Kidney epithelial cell (primary cell): ENCODE results near the gene WSCD1. TPM values are rescaled to one million over a fixed set of nuclear protein-coding genes. Genes with fewer than 3 reads are reported as not detected.
A peak's percentile ranks its signal among the peaks of the same experiment; 100 is the strongest.

ENCODE experiments used
- DNase-seq: peaks from one replicate; pipeline ENCODE4 v3.0.0-alpha.2; 2010; ENCODE audit warnings: low read depth
- H3K27me3 ChIP-seq: 2 replicates; pipeline ENCODE4 v1.6.0; 2011; ENCODE audit warnings: low read length; ENCODE audit not compliant: control insufficient read depth, insufficient read depth
- H3K36me3 ChIP-seq: 2 replicates; pipeline ENCODE4 v1.5.1; 2011; ENCODE audit warnings: low read length; ENCODE audit not compliant: control insufficient read depth, insufficient read depth
- H3K4me3 ChIP-seq: 2 replicates; pipeline ENCODE4 v1.5.1; 2011; ENCODE audit warnings: low read depth, mild to moderate bottlenecking, control low read depth, low read length
- CTCF ChIP-seq: IDR thresholded peaks from 2 replicates; pipeline ENCODE4 v1.5.1; 2011; ENCODE audit warnings: mild to moderate bottlenecking, moderate library complexity, low read length, control low read depth, inconsistent platforms; ENCODE audit not compliant: insufficient read depth, poor library complexity, severe bottlenecking
- total RNA-seq: library from RNA; depleted of rRNA; stranded (reverse); fragments of >200 nt; gene quantifications from 2 replicates; pipeline ENCODE4 v1.2.3, GENCODE V29; 2015

WSCD1 gene
- total RNA-seq, 1 donor from 2014 or later = 21.4 TPM

GRCh38 chr17:6107791-6108190 lies 37.6 kb downstream of the WSCD1 start:
- DNase-seq = no peak
- no peaks in the 10 kb centered on the region for H3K27me3 ChIP-seq
- no peak for TF ChIP-seq CTCF
- no peaks in the 10 kb centered on the region for H3K36me3 ChIP-seq
- H3K4me3 ChIP-seq = no peak overlapping the region

DNA sequence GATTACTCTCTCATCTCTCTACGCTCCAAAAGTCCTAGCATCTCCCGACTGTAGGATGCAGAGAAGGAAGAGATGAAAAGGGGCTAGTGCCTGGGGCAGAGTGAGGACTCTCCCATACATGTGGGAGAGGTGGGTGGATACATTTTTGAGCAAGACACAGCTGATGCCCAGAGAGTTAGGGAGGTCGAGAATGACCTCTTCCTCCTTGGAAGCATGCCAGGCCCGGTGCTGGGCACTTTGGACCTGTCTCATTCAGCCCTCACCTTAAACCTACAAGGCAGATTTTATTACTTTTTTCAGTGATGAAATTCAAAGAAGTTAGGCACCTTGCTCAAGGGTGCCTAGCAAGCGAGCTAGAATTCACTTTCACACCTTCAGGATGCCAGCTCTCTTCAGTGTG lies 38.2 kb downstream of the WSCD1 start:
- H3K27me3 ChIP-seq = no peaks in the 10 kb centered on the region
- H3K36me3 ChIP-seq = no peaks in the 10 kb centered on the region
- DNase-seq = no peak
- TF ChIP-seq CTCF = no peak
- no peak overlapping the region for H3K4me3 ChIP-seq

DNA sequence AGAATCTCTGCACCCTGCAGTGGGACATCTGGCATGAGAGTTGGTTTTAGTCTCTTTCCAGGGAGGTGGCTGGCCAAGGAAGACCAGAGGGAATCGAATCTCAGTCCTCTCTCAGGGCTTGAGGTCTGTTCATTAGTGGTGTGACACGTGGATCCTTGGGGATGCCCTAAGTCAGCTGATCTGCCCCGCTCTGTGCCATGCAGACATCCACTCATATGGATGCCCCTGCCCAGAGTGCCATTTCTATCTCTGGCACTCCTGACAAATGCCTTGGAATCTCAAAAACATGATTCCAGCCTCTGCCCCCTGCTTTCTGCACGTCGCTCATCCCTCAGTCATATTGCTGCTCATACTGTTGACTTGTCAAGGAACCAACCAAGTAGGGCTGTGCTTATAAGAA lies 38.8 kb downstream of the WSCD1 start:
- TF ChIP-seq CTCF = no peak
- no peak overlapping the region for H3K4me3 ChIP-seq
- no peaks in the 10 kb centered on the region for H3K36me3 ChIP-seq
- no peak for DNase-seq
- H3K27me3 ChIP-seq = no peaks in the 10 kb centered on the region

GRCh38 chr17:6109536-6109935 lies 39.4 kb downstream of the WSCD1 start:
- TF ChIP-seq CTCF = no peak
- no peaks in the 10 kb centered on the region for H3K36me3 ChIP-seq
- no peaks in the 10 kb centered on the region for H3K27me3 ChIP-seq
- DNase-seq = no peak
- H3K4me3 ChIP-seq = no peak overlapping the region

DNA sequence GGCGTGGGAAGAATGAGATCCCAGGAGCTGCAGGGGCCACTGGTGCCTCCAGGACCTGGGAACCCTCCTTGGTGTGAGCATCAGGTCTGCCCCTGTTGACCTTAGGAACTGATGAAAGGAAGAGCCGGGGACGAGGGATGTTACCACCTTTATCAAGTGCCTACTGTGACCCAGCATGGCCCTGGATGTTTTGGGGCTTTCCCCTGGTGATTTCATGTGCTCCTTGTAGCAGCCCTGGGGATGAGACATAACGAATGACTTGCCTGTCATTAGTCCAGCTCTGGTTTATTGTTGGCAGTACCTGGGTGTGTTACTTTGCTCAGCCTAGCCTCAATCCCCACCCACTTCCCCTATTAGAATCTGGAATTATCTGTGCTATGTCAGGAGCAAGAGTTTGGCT lies 39.9 kb downstream of the WSCD1 start:
- H3K4me3 ChIP-seq = no peak overlapping the region
- H3K27me3 ChIP-seq = no peaks in the 10 kb centered on the region
- TF ChIP-seq CTCF = no peak
- DNase-seq = no peak
- H3K36me3 ChIP-seq = no peaks in the 10 kb centered on the region

DNA sequence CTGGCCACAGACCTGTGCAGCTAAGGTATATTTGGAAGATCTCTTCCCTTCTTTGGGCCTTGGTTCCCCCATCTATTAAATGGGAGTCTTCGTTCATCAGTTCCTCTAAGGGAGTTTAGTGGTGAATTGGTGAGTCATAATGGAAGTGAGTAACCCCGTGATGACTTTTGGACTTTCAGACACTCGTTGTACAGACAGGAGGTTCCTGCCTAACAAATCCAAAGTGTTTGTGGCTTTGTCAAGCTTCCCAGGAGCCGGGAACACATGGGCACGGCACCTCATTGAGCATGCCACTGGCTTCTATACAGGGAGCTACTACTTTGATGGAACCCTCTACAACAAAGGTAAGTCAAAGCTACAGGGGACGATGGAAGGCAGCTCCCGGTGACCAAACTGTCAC lies 40.4 kb downstream of the WSCD1 start:
- Histone ChIP-seq H3K27me3 (no peaks in the 10 kb centered on the region), H3K4me3 (no peak overlapping the region), H3K36me3 (no peaks in the 10 kb centered on the region)
- no peak for TF ChIP-seq CTCF
- peak; percentile 12 for DNase-seq
